A204.1 (cell line): ENCODE results near the gene SERPINA4.
"Not testable (repeated sequence)": the region's sequence is repeated elsewhere in the genome, so short reads cannot be mapped to it uniquely, and the experiment has no call there.

Experiments used
- FAIRE-seq: peaks from 2 replicates; lab custom pipeline; 2012; peaks lifted over from hg19 to GRCh38; lab: Jason Lieb, UNC

SERPINA4 gene

DNA sequence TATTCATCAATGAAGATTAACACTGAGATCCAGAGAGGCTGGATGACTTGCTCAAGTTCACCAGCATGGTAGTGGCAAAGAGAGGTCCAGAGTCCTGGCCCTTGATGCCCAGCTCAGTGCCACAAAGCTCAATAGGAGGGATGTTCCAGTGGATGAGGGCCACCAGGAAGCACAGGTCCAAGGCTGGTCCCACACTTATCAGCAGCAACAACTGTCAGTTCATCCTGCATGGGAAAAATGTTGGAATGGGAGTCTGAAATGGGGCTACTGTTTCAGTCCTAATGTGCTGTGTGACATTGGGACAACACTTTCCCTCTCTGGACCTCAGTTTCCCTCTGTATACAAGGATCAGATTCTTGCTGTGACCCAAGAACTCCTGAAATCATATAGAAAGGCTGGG is 31.2 kb downstream of the SERPINA4 start:
- FAIRE-seq = no peak

DNA sequence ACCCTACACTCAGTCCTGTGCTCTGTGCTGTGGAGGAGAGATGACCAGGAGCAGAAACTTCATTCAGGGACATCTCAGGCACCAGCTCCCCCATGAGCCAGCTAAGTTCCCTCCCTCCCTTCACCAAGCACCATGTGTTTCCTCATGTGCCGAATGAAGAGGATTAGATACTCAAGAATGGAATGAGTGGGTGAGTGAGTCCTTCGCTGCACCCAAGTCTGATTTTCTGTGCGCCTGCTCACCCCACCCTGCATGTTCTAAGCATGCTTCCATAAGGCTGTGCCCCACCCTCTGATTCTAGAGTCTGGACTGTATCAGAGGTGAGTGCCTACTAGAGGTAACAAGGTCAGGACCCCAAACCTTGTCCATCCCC is 32.1 kb downstream of the SERPINA4 start:
- FAIRE-seq = no peak

DNA sequence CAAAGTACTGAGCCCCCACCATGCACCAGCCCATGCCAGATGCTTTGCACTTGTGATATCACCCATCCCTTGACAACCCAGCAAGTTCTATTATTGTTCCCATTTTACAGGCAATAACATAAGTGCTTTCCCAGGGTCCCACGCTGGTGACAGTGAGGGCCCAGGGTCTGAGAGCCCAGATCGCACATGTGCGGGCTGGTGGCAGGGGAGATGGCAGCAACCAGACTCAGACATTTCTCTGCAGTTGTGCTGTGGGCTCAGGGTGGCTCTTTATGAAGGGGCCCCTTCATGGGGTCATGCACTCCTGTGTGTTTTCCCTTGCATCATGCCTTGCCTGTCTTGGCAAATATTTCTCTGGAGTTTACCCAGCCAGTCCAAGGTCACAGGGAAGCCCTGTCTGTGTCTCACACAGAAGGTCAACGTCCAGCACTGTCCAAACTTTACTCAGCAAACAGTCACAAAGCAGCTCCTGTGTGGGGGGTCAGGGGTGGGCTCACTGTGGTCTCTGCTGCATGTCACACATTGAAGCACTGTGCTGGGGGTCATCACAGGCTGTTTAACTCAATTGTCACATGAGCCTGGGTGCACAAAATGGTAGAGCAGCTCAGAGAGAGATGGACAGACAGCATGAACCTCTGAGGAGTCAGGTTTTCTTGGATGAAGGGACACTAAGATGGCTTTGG is 32.6 kb downstream of the SERPINA4 start:
- FAIRE-seq = no peak

DNA sequence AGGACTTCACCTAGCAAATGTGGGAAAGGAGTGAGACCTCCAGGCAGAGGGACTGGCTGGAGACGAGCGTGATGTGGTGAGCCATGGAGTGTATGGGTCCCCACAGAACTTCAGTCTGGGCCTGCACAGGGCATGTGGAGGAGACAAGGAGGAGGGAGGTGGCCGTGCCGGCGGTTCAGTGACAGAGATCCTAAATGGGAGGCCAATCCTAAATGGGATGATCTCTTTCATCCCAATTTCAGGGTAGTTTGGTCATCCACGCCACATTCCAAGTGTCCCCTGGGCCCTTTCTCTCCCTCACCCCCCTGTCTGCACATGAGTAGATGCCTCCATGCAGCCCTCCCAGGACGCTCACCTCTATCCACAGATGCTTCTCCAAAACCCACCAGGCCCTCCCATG is 33.2 kb downstream of the SERPINA4 start:
- FAIRE-seq = no peak

GRCh38 chr14:94595912-94596311 is 34.7 kb downstream of the SERPINA4 start:
- no peak for FAIRE-seq

GRCh38 chr14:94596361-94596760 is 35.1 kb downstream of the SERPINA4 start:
- no peak for FAIRE-seq

DNA sequence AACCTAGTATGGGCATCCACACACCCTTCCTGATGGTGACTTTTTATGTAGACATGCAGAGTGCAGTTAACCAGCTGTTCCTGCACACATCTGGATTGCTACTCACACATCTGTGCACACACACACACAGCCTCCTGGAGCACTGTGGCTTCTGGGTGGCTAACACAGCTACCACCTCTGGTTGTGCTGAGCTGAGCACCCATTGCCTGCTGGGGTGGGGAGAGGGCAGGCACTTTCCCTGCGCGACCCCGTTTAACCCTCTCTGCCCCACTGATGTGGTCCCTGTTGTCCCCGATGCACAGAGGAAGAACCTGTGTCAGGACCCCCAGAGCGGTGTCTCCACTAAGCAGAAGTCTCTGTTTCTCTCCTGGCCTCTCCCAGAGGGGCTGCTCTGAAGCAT is 36.5 kb downstream of the SERPINA4 start:
- no peak for FAIRE-seq

DNA sequence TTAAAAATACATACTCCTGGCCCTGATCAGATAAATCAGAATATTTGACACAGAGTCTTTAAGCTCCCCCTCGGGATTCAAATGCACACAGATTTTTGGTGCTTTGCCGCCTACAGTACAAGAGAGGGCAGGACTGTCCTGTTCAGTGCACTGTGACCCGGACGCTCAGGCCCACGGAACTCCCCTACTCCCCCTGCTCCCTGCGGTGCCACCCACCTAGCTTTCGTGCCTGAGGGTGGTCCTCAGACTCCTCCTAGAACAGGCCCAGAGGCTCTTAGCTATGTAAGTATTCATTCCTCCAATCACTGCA is 37.2 kb downstream of the SERPINA4 start:
- peak; percentile 95 for FAIRE-seq

DNA sequence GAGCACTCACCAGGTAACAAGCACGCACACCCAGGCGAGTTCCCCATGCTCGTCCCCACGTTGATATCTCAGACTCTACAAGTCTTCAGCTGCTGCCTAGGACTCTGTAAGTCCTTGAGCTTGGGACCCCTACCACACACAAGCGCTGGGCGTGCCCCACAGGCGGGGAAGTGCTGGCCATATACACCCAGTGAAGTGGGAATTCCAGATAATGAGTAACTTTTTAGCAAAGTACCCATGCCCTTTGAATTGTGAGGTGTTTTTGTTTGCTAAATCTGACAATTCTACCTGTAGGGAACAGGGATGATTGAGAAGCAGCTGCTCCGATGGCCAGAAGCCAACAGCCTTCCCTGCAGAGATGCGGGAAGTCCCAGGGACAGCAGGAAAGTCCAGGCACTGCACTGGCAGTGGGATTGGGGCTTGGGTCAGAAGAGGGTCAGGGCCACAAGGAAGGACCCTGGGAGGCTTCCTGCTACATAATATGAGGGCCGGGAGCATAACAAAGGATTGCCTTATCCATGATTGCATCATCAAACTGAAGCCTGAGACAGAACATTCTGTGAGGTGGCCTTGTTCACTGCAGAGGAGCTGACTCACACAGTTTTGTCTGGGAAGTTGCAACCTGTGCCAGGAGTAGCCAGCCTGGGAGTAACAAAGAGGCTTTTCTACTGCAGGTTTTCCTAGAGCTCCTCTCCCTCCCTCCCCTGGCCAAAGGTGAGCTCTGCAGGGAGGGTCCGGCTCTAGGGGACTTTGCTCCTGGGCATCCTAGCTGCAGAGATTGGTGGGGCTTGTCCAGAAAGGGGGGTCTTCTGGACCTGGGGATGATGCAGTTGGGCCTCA is 37.8 kb downstream of the SERPINA4 start:
- FAIRE-seq = peak; percentile 98

DNA sequence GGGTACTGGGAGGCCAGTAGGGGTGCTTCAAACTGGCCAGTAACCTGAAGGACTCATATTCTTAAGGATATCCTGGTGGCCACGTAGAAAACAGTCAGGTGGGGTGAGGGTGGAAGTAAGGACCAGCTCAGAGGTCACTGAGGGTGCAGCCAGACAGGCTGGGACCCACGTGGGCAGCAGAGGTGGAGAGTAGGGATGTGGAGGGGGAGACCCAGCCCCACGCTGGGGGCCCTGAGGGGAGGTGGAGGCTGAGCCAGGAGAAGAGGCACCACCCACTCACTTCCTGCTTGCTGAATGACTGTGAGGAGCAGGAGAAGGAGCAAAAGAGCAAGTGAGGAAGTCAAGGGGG is 38.4 kb downstream of the SERPINA4 start:
- FAIRE-seq = no peak

DNA sequence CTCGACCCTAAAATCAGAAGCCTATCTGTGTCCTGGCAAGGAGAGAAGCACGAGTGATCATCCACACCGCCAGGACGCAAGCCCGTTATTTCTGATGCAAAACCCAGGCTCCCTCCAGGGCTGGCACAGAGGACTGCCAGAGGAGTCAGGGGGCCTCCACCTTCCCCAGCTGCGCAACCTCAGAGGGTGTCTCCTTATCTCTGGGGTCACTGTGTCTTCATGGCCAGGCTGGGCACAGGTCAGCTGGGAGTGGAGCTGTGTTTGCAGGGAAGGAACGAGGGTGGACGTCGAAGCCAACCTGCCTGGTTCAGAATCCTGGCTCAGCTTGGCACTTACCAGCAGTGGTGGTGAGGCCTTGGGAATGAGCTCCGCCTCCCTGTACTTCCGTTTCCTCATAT is 38.9 kb downstream of the SERPINA4 start:
- no peak for FAIRE-seq

- peak; percentile 98 for FAIRE-seq
Observed at GRCh38 chr14:94601884-94602391, 40.7 kb downstream of the SERPINA4 start.

DNA sequence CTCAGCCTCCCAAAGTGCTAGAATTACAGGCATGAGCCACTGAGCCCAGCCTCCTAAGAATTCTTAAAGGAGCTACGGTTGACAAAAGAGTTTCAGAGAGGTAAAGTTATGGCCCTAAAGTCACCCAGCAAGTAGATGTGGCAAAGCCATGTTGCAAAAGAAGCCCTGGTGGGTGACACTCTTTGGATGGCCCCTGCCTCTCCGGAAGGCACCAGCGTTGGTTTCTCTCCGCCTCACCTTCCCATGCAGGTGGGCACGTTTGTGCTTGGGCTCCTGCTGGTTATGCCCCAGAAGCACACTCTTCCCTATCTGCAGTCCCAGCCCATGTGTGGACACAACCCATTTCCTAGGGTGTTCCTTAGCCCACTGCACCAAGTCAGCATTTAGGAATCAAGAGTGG is 41.5 kb downstream of the SERPINA4 start:
- no peak for FAIRE-seq

GRCh38 chr14:94605361-94605760 is 44.1 kb downstream of the SERPINA4 start:
- FAIRE-seq = no peak

DNA sequence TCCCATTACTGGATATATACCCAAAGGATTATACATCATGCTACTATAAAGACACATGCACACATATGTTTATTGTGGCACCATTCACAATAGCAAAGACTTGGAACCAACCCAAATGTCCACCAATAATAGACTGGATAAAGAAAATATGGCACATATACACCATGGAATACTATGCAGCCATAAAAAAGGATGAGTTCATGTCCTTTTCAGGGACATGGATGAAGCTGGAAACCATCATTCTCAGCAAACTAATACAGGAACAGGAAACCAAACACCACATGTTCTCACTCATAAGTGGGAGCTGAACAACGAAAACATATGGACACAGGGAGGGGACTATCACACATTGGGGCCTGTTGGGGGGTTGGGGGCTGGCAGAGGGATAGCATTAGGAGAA is 47.7 kb downstream of the SERPINA4 start:
- FAIRE-seq = not testable (repeated sequence)

- no peak for FAIRE-seq
Observed at GRCh38 chr14:94611179-94611578, 49.9 kb downstream of the SERPINA4 start.

DNA sequence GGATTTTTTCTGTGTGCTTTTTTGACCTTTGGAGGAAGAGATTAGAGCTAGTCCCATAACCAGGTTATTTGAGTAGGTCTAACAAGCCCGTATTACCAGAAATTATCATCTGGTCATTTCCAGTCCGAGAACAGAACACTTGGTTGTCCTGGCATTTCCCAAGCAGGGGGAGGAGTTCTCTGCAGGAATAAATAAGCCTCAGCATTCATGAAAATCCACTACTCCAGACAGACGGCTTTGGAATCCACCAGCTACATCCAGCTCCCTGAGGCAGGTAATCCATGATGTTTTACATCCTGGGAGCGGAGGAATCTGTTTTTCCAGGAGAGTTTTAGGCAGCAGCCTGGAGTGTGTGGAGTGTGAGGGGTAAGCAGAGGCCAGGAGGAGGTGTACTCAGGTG is 50.9 kb downstream of the SERPINA4 start, which contains the start of gene SERPINA3:
Gene SERPINA3 (plus strand): TSS at position 218 of the 400 bp plus-strand sequence. CDS start 2,051 bp downstream, outside the sequence.
- peak; percentile 94 for FAIRE-seq

GRCh38 chr14:94612580-94613554 is 51.6 kb downstream of the SERPINA4 start:
- no peak for FAIRE-seq

DNA sequence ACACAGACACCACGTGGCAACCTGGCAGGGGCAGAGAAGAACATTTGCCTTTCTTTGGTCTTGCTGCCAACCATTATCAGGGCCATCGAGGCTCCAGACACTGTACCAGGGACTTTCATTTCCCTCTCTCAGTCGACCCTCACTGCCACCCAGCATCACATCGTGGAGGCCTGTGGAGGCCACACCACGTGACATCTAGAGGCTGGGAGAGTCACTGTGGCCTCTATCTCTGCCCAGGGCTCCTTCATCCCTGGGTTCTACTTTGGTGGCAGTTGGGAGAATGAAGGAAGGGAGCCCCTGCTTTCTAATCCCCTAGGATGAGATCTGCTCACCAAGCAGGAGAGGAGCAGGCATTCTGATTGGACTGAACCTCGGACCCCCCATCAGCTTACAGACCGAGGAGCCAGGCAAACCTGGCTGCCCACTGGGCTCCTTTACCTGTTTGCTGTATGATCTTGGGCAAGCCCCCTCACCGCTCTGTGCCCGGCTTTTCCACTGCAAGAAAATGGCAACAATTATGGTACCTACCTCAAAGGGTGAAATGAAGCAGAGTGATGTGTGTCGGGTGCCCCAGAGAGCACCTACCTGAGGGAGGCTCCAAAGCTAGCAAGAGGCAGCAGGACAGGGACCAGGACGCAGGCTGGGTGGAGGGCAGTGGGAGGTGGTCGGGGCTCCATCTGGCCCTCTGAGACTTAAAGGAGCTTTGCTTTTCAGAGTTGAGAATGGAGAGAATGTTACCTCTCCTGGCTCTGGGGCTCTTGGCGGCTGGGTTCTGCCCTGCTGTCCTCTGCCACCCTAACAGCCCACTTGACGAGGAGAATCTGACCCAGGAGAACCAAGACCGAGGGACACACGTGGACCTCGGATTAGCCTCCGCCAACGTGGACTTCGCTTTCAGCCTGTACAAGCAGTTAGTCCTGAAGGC is 52.7 kb downstream of the SERPINA4 start:
- no peak for FAIRE-seq

DNA sequence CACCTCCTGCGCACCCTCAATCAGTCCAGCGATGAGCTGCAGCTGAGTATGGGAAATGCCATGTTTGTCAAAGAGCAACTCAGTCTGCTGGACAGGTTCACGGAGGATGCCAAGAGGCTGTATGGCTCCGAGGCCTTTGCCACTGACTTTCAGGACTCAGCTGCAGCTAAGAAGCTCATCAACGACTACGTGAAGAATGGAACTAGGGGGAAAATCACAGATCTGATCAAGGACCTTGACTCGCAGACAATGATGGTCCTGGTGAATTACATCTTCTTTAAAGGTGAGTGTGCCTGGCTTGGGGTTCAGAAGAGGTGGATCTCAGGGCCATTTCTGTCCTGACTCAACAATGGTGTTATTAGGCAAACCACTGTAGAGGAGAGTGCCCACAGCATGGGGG is 53.6 kb downstream of the SERPINA4 start:
- no peak for FAIRE-seq

DNA sequence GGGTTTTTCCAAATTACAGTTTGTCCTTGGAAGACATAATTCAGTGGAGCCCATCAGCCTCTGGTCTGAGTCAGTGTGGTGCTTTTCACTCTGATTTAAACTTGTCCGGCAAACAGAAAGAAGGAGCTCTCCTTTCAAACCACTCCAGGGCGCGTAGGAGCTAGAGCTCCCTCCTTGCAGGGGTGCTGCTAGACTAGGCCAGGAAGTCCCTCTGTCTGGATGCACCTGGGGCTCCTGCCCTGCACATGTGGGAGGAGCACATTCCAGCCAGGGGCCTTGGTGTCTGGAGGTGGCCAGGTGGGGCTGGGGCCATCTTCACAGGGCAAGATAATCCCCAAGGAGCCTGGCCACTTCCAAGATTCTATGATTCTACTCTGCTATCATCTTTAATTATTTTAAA is 54.0 kb downstream of the SERPINA4 start:
- FAIRE-seq = no peak
